PFSK-1 (cell line): Measurements from ENCODE around the gene PHACTR1.

Experiments used
- FOXP2 ChIP-seq: optimal IDR thresholded peaks from 2 replicates; pipeline ENCODE3; 2011; ENCODE audit warnings: borderline replicate concordance, control low read depth, inconsistent platforms; ENCODE audit not compliant: insufficient read depth; ENCODE audit errors: extremely low read length, extremely low read depth
- POLR2AphosphoS5 ChIP-seq: IDR thresholded peaks from 2 replicates; pipeline ENCODE4 v1.6.1; 2012; ENCODE audit warnings: low read depth, mild to moderate bottlenecking, control low read depth, low read length, moderate library complexity
- REST ChIP-seq, 2 experiments: IDR thresholded peaks; 2 replicates each; pipeline versions ENCODE4 v1.6.1 to v1.8.0; 2011 to 2012; ENCODE audit warnings: low read depth in 2 of 2, low read length in 2 of 2, control low read depth in 1 of 2, inconsistent platforms in 1 of 2, mild to moderate bottlenecking in 1 of 2, moderate library complexity in 1 of 2; ENCODE audit not compliant: insufficient read depth in 1 of 2
- SIN3A ChIP-seq: IDR thresholded peaks from 2 replicates; pipeline ENCODE4 v1.6.1; 2012; ENCODE audit warnings: mild to moderate bottlenecking, low read length, moderate library complexity, borderline replicate concordance; ENCODE audit not compliant: insufficient read depth
- TAF1 ChIP-seq: IDR thresholded peaks from 2 replicates; pipeline ENCODE4 v1.6.1; 2012; ENCODE audit warnings: low read length, control low read depth, borderline replicate concordance; ENCODE audit not compliant: insufficient read depth

Gene PHACTR1

GRCh38 chr6:12714022-12714421 is 2.5 kb upstream of the PHACTR1 start:
- no peak for TF ChIP-seq FOXP2
- no peak for TF ChIP-seq REST (IDR thresholded peaks at IDR 0.05; ENCODE audit: insufficient read depth in 1 of 2, low read depth in 2 of 2, low read length in 2 of 2)
- TF ChIP-seq POLR2AphosphoS5 = no peak
- TF ChIP-seq TAF1 = no peak
- no peak for TF ChIP-seq SIN3A

GRCh38 chr6:12715437-12715836 is 1.1 kb upstream of the PHACTR1 start:
- TF ChIP-seq POLR2AphosphoS5 = no peak
- no peak for TF ChIP-seq TAF1
- no peak for TF ChIP-seq REST (IDR thresholded peaks at IDR 0.05; ENCODE audit: insufficient read depth in 1 of 2, low read depth in 2 of 2, low read length in 2 of 2)
- TF ChIP-seq FOXP2 = no peak
- no peak for TF ChIP-seq SIN3A

- TF ChIP-seq SIN3A (no peak), POLR2AphosphoS5 (no peak), TAF1 (no peak), REST (IDR thresholded peaks at IDR 0.05; ENCODE audit: insufficient read depth in 1 of 2, low read depth in 2 of 2, low read length in 2 of 2) (no peak), FOXP2 (no peak)
Observed at GRCh38 chr6:12717356-12717755, 789 bp downstream of the PHACTR1 start.

GRCh38 chr6:12718015-12718414 is 1.4 kb downstream of the PHACTR1 start:
- no peak for TF ChIP-seq REST (IDR thresholded peaks at IDR 0.05; ENCODE audit: insufficient read depth in 1 of 2, low read depth in 2 of 2, low read length in 2 of 2)
- no peak for TF ChIP-seq POLR2AphosphoS5
- TF ChIP-seq TAF1 = no peak
- no peak for TF ChIP-seq SIN3A
- TF ChIP-seq FOXP2 = no peak

- TF ChIP-seq REST (IDR thresholded peaks at IDR 0.05; ENCODE audit: insufficient read depth in 1 of 2, low read depth in 2 of 2, low read length in 2 of 2) (no peak), TAF1 (no peak), FOXP2 (no peak), SIN3A (no peak)
Observed at GRCh38 chr6:12719017-12719416, 2.5 kb downstream of the PHACTR1 start.
